Inflammatory macrophage (primary cell): ENCODE data around the gene LDLRAD4.
A peak's percentile ranks its signal among the peaks of the same experiment; 100 is the strongest.

ENCODE experiments used
- DNase-seq, 2 donors: peaks; one replicate each; pipeline ENCODE4 v3.0.0-alpha.2; 2020 to 2022

Gene LDLRAD4

GRCh38 chr18:13374468-13375301 lies 156.1 kb downstream of the LDLRAD4 start:
- no peak for DNase-seq

- peak; percentile 35 to 73 for DNase-seq
These were observed 157.0 kb downstream of the LDLRAD4 start for GRCh38 chr18:13375302-13376255.

GRCh38 chr18:13376298-13376840 lies 157.8 kb downstream of the LDLRAD4 start:
- no peak for DNase-seq

- DNase-seq: no peak
These were observed 158.3 kb downstream of the LDLRAD4 start for GRCh38 chr18:13376841-13377351.

- peak; percentile 81 to 94 for DNase-seq
These were observed 158.9 kb downstream of the LDLRAD4 start for GRCh38 chr18:13377496-13377895.

- DNase-seq: no peak
These were observed 159.6 kb downstream of the LDLRAD4 start for GRCh38 chr18:13378150-13378549.

GRCh38 chr18:13379062-13379865 lies 160.7 kb downstream of the LDLRAD4 start:
- DNase-seq: no peak

GRCh38 chr18:13379930-13380690 lies 161.6 kb downstream of the LDLRAD4 start:
- DNase-seq: no peak

- no peak for DNase-seq
These were observed 162.1 kb downstream of the LDLRAD4 start for GRCh38 chr18:13380691-13381070.

GRCh38 chr18:13381331-13381730 lies 162.8 kb downstream of the LDLRAD4 start:
- no peak for DNase-seq

- DNase-seq: peak; percentile 64 to 70
These were observed 163.4 kb downstream of the LDLRAD4 start for GRCh38 chr18:13381944-13382365.

- peak; percentile 49 to 65 for DNase-seq
These were observed 163.9 kb downstream of the LDLRAD4 start for GRCh38 chr18:13382366-13382953.

GRCh38 chr18:13382954-13383827 lies 164.6 kb downstream of the LDLRAD4 start:
- DNase-seq: no peak

- DNase-seq: no peak
These were observed 168.6 kb downstream of the LDLRAD4 start for GRCh38 chr18:13386891-13387801.

GRCh38 chr18:13387855-13388548 lies 169.4 kb downstream of the LDLRAD4 start:
- no peak for DNase-seq

- DNase-seq: no peak
These were observed 170.3 kb downstream of the LDLRAD4 start for GRCh38 chr18:13388586-13389490.
